Measurements from ENCODE around the gene TLR2. TPM values are rescaled to one million over a fixed set of nuclear protein-coding genes. Genes with fewer than 3 reads are reported as not detected.

TLR2 gene
- total RNA-seq, 1 donor from 2014 or later, result 0.28 TPM

DNA sequence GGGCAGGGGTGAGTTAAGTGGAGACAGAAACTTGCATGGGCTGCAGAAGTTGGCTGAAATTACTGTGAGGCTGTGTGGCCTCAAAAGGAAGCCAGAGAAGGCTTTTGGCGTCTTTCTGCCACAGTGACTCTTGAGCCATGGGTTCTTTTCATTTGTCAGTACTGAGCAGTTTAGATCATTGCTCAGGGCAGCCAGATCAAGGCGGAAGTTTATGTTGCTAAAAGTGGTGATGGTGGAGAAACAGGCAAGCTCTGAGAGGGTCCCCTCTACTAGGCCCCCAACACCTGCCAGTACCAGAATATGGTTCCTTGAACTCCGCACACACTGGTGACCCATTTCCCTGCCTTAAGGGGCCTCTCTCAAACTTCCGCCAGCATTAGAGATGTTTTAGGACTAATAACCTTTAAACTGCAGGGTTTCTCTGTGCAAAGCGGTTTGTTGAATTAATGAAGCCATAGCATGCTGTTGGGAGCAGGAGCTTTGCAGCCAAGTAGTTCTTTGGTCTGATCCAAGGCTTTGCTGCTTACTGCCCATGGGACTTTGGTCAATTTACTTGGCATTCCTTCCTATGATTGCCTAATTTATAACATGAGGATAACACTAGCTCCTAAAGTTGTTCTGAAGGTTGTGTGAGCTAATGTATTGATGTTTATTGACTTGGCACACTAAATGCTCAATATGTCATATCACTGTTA, 41.2 kb downstream of the TLR2 start:
- Mint-ChIP-seq H3K4me3 (no peak overlapping the region), H3K27me3 (ENCODE audit: low read depth) (no peaks in the 10 kb centered on the region), H3K4me1 (peaks cover 11% of the 10 kb centered on the region), H3K9me3 (no peaks in the 10 kb centered on the region), H3K27ac (ENCODE audit: unreplicated experiment) (no peak overlapping the region), H3K36me3 (ENCODE audit: low read depth) (peaks cover 15% of the 10 kb centered on the region)
- TF ChIP-seq, protein P1, sequence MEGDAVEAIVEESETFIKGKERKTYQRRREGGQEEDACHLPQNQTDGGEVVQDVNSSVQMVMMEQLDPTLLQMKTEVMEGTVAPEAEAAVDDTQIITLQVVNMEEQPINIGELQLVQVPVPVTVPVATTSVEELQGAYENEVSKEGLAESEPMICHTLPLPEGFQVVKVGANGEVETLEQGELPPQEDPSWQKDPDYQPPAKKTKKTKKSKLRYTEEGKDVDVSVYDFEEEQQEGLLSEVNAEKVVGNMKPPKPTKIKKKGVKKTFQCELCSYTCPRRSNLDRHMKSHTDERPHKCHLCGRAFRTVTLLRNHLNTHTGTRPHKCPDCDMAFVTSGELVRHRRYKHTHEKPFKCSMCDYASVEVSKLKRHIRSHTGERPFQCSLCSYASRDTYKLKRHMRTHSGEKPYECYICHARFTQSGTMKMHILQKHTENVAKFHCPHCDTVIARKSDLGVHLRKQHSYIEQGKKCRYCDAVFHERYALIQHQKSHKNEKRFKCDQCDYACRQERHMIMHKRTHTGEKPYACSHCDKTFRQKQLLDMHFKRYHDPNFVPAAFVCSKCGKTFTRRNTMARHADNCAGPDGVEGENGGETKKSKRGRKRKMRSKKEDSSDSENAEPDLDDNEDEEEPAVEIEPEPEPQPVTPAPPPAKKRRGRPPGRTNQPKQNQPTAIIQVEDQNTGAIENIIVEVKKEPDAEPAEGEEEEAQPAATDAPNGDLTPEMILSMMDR (conservative IDR thresholded peaks at IDR 0.05), result no peak
- no peak for DNase-seq (ENCODE audit: low read depth, low spot score)

DNA sequence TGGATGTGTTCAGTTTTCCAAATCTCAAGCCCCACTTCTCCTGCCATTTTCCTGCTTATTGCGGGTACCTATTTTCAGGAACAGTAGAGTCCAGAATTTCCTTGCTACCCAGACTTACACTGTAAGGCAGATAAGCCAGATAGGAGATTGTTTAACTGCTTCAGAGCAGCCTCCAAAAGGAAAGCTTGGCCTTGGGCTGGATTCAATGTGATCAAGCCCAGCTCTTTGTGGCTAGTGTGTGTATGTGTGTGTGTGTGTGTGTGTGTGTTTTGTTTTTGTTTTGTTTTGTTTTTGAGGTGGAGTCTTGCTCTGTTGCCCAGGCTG, 41.7 kb downstream of the TLR2 start:
- Mint-ChIP-seq H3K4me3 (no peak overlapping the region), H3K27ac (ENCODE audit: unreplicated experiment) (no peak overlapping the region), H3K9me3 (no peaks in the 10 kb centered on the region), H3K36me3 (ENCODE audit: low read depth) (peaks cover 15% of the 10 kb centered on the region), H3K27me3 (ENCODE audit: low read depth) (no peaks in the 10 kb centered on the region), H3K4me1 (peaks cover 11% of the 10 kb centered on the region)
- TF ChIP-seq, protein P1 (conservative IDR thresholded peaks at IDR 0.05), result no peak
- no peak for DNase-seq (ENCODE audit: low read depth, low spot score)

DNA sequence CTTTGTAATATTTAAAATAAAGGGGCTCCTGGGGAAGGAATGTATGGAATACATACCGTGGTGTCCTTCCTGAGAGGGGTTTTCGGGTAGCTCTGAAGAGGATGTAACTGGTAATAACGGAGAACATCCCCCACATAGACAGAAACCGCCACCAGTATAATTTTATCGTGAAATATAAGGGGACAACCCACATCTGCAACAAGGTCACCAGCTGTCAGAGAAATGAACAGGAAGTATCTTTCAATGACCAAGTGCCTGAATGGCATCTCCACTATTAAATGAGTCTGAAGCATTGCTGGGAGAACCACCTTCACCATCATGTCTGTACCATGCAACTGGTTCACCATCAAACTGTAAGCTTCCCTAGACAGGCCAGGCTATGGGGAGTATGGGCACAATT, 44.1 kb downstream of the TLR2 start:
- Mint-ChIP-seq H3K4me3 (no peak overlapping the region), H3K36me3 (ENCODE audit: low read depth) (peaks cover 14% of the 10 kb centered on the region), H3K9me3 (no peaks in the 10 kb centered on the region), H3K27me3 (ENCODE audit: low read depth) (no peaks in the 10 kb centered on the region), H3K4me1 (peaks cover 27% of the 10 kb centered on the region), H3K27ac (ENCODE audit: unreplicated experiment) (no peak overlapping the region)
- DNase-seq (ENCODE audit: low read depth, low spot score), result no peak
- TF ChIP-seq, protein P1 (conservative IDR thresholded peaks at IDR 0.05), result no peak

DNA sequence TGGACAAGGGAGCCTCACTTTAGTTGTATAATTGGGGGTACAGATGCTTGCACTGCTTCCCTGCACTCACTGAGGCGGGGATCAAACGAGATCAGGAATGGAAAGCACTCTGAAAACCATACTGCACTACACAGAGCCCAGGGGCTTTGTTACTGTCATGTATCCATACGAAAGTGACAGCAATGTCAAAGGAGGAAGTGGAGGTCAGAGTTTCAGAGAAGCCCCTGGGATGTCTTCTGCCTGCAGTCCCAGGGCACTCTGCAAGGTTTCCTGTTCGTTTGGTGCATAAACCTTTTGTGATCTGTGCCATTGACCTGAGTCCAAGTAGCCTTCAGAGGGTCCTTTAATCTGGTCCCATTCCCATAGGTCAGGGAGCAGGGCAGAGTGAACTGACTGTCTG, 44.6 kb downstream of the TLR2 start:
- peak overlapping the region; percentile 16 for H3K4me3 Mint-ChIP-seq
- no peaks in the 10 kb centered on the region for H3K9me3 Mint-ChIP-seq
- H3K27me3 Mint-ChIP-seq (ENCODE audit: low read depth), result no peaks in the 10 kb centered on the region
- no peak for DNase-seq (ENCODE audit: low read depth, low spot score)
- peaks cover 14% of the 10 kb centered on the region for H3K36me3 Mint-ChIP-seq (ENCODE audit: low read depth)
- peaks cover 32% of the 10 kb centered on the region for H3K4me1 Mint-ChIP-seq
- no peak overlapping the region for H3K27ac Mint-ChIP-seq (ENCODE audit: unreplicated experiment)
- TF ChIP-seq, protein P1 (conservative IDR thresholded peaks at IDR 0.05), result no peak

DNA sequence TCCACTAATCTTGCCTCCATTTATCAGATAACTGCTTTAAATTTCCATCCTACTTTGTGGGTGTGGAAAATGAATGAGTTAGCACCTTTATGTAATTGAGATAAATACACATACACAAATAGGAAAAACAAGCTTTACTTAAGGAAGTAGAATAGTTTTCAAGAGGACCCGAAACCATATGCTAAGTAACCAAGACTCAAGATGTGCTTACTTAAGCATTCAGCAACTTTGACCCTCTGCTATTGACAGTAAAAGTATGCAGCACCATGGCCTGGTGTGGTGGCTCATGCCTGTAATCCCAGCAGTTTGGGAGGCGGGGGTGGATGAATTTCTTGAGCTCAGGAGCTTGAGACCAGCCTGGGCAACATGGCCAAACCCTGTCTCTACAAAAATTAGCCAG, 45.8 kb downstream of the TLR2 start:
- H3K27ac Mint-ChIP-seq (ENCODE audit: unreplicated experiment), result no peak overlapping the region
- TF ChIP-seq, protein P1 (conservative IDR thresholded peaks at IDR 0.05), result no peak
- DNase-seq (ENCODE audit: low read depth, low spot score), result no peak
- no peaks in the 10 kb centered on the region for H3K27me3 Mint-ChIP-seq (ENCODE audit: low read depth)
- peaks cover 33% of the 10 kb centered on the region for H3K4me1 Mint-ChIP-seq
- H3K9me3 Mint-ChIP-seq, result no peaks in the 10 kb centered on the region
- H3K36me3 Mint-ChIP-seq (ENCODE audit: low read depth), result peaks cover 17% of the 10 kb centered on the region
- no peak overlapping the region for H3K4me3 Mint-ChIP-seq

Measured in neural crest cell (in vitro differentiated cells).